WTC11 (cell line): ENCODE measurements around the gene RXRB. TPM values are rescaled to one million over a fixed set of nuclear protein-coding genes. Genes with fewer than 3 reads are reported as not detected.
A peak's percentile ranks its signal among the peaks of the same experiment; 100 is the strongest.

Source experiments
- ATAC-seq: fragments of 200-7000 bp; cut with Tn5 transposase; 2 replicates; pipeline ENCODE4 v1.10.0; 2021; ENCODE audit warnings: mild to moderate bottlenecking, moderate library complexity
- CTCF ChIA-PET: fragments of 300-600 bp; sonication (Branson Sonifier 250); formaldehyde crosslinking; loops from one replicate; lab custom pipeline; 2021; ENCODE audit warnings: antibody characterized with exemption; lab: Charles Lee
- POLR2A ChIA-PET: fragments of 350-600 bp; sonication (Branson Sonifier 250); formaldehyde crosslinking; loops from one replicate; lab custom pipeline; 2021; ENCODE audit warnings: antibody characterized with exemption; lab: Charles Lee
- DNase-seq: peaks from one replicate; pipeline ENCODE4 v3.0.0; 2021; ENCODE audit warnings: low spot score
- H3K27ac Mint-ChIP-seq: 2 replicates; pipeline ENCODE4 v1.8.0; 2021; ENCODE audit warnings: mixed read lengths
- H3K27me3 Mint-ChIP-seq: 2 replicates; pipeline ENCODE4 v1.8.0; 2021; ENCODE audit warnings: low read depth, mild to moderate bottlenecking, moderate library complexity, mixed read lengths
- H3K36me3 Mint-ChIP-seq: 2 replicates; pipeline ENCODE4 v1.8.0; 2021; ENCODE audit warnings: mixed read lengths
- H3K4me1 Mint-ChIP-seq: 2 replicates; pipeline ENCODE4 v1.8.0; 2022; ENCODE audit warnings: mixed read lengths
- H3K4me3 Mint-ChIP-seq: 2 replicates; pipeline ENCODE4 v1.8.0; 2021; ENCODE audit warnings: mild to moderate bottlenecking, moderate library complexity, mixed read lengths
- H3K9me3 Mint-ChIP-seq: 2 replicates; pipeline ENCODE4 v1.8.0; 2021; ENCODE audit warnings: mixed read lengths
- AFF4 ChIP-seq: sonication (generic); formaldehyde crosslinking; IDR thresholded peaks from 2 replicates; pipeline ENCODE4 v1.8.1; 2023; ENCODE audit warnings: mild to moderate bottlenecking, missing genetic modification reagents, borderline replicate concordance
- ATF3 ChIP-seq: sonication (generic); formaldehyde crosslinking; conservative IDR thresholded peaks from 2 replicates; pipeline ENCODE4 v1.8.1; 2022; ENCODE audit warnings: mild to moderate bottlenecking, missing genetic modification reagents
- CREB1 ChIP-seq: sonication (generic); formaldehyde crosslinking; IDR thresholded peaks from 2 replicates; pipeline ENCODE4 v1.8.0; 2023; ENCODE audit warnings: mild to moderate bottlenecking, missing genetic modification reagents
- E2F5 ChIP-seq: sonication (generic); formaldehyde crosslinking; IDR thresholded peaks from 2 replicates; pipeline ENCODE4 v1.8.1; 2022; ENCODE audit warnings: mild to moderate bottlenecking, moderate library complexity, missing genetic modification reagents
- GRHL2 ChIP-seq: fragments of 250-450 bp; sonication (Bioruptor Pico); IDR thresholded peaks from 2 replicates; pipeline ENCODE4 v1.8.0; 2022; ENCODE audit warnings: mild to moderate bottlenecking, moderate library complexity; ENCODE audit not compliant: insufficient replicate concordance, severe bottlenecking
- HMGA2 ChIP-seq: fragments of 250-450 bp; sonication (Bioruptor Pico); IDR thresholded peaks from 2 replicates; pipeline ENCODE4 v1.4.0; 2021; ENCODE audit warnings: mild to moderate bottlenecking, moderate library complexity
- IRF1 ChIP-seq: sonication (generic); formaldehyde crosslinking; IDR thresholded peaks from 2 replicates; pipeline ENCODE4 v1.8.0; 2023; ENCODE audit warnings: missing genetic modification reagents
- JAZF1 ChIP-seq: fragments of 250-450 bp; sonication (Bioruptor Pico); IDR thresholded peaks from 2 replicates; pipeline ENCODE4 v1.9.0; 2021; ENCODE audit warnings: moderate library complexity, mild to moderate bottlenecking, inconsistent platforms
- MXD4 ChIP-seq: fragments of 250-450 bp; sonication (Bioruptor Pico); IDR thresholded peaks from 2 replicates; pipeline ENCODE4 v1.8.0; 2021; ENCODE audit warnings: mild to moderate bottlenecking, moderate library complexity, borderline replicate concordance
- MYBL2 ChIP-seq: sonication (generic); formaldehyde crosslinking; IDR thresholded peaks from 2 replicates; pipeline ENCODE4 v1.8.1; 2023; ENCODE audit warnings: mild to moderate bottlenecking, moderate library complexity, missing genetic modification reagents
- NFATC4 ChIP-seq: fragments of 250-450 bp; sonication (Bioruptor Pico); IDR thresholded peaks from 2 replicates; pipeline ENCODE4 v1.9.0; 2021; ENCODE audit warnings: mild to moderate bottlenecking
- NR2C2 ChIP-seq: sonication (generic); formaldehyde crosslinking; IDR thresholded peaks from 2 replicates; pipeline ENCODE4 v1.8.0; 2022; ENCODE audit warnings: mild to moderate bottlenecking, missing genetic modification reagents
- OVOL2 ChIP-seq: fragments of 250-450 bp; sonication (Bioruptor Pico); IDR thresholded peaks from 2 replicates; pipeline ENCODE4 v1.9.0; 2021; ENCODE audit warnings: mild to moderate bottlenecking, borderline replicate concordance
- TCF7 ChIP-seq: sonication (generic); formaldehyde crosslinking; IDR thresholded peaks from 2 replicates; pipeline ENCODE4 v1.8.0; 2022; ENCODE audit warnings: mild to moderate bottlenecking, low read depth, missing genetic modification reagents, moderate library complexity
- TEAD4 ChIP-seq: sonication (generic); formaldehyde crosslinking; IDR thresholded peaks from 2 replicates; pipeline ENCODE4 v1.8.0; 2022; ENCODE audit warnings: mild to moderate bottlenecking, missing genetic modification reagents
- ZBTB21 ChIP-seq: sonication (generic); formaldehyde crosslinking; IDR thresholded peaks from 2 replicates; pipeline ENCODE4 v1.8.1; 2023; ENCODE audit warnings: mild to moderate bottlenecking, missing genetic modification reagents, borderline replicate concordance
- ZMAT4 ChIP-seq: fragments of 250-450 bp; sonication (Bioruptor Pico); IDR thresholded peaks from 2 replicates; pipeline ENCODE4 v1.9.0; 2021; ENCODE audit warnings: mild to moderate bottlenecking
- ZNF232 ChIP-seq: sonication (generic); formaldehyde crosslinking; IDR thresholded peaks from 2 replicates; pipeline ENCODE4 v1.8.0; 2022; ENCODE audit warnings: mild to moderate bottlenecking, missing genetic modification reagents
- ZNF416 ChIP-seq: fragments of 250-450 bp; sonication (Bioruptor Pico); IDR thresholded peaks from 2 replicates; pipeline ENCODE4 v1.9.0; 2021; ENCODE audit warnings: mild to moderate bottlenecking, inconsistent platforms
- ZSCAN18 ChIP-seq: fragments of 250-450 bp; sonication (Bioruptor Pico); IDR thresholded peaks from 2 replicates; pipeline ENCODE4 v2.1.2; 2022; ENCODE audit warnings: mild to moderate bottlenecking, moderate library complexity
- total RNA-seq: library from RNA; stranded (reverse); gene quantifications from 3 replicates; pipeline ENCODE4 v1.2.3, GENCODE V29; 2021

The RXRB gene
- total RNA-seq, 1 experiment from 2014 or later: 24.5 TPM

- peak overlapping the region; percentile 51 for H3K4me3 Mint-ChIP-seq
- DNase-seq (no peak), ATAC-seq (no peak)
- POLR2A ChIA-PET: interaction anchor here (1.0 to 2.0 kb wide), 2 partner anchors 39 to 232 kb away, joined by 4 to 8 read pairs; no protein-coding TSS in a partner anchor
- peaks cover 51% of the 10 kb centered on the region for H3K4me1 Mint-ChIP-seq
- H3K27me3 Mint-ChIP-seq: peaks cover 28% of the 10 kb centered on the region
- no peaks in the 10 kb centered on the region for H3K9me3 Mint-ChIP-seq
- H3K27ac Mint-ChIP-seq: no peak overlapping the region; the same call in 1 of the 2 replicates
- CTCF ChIA-PET: interaction anchor here (0.6 to 2.4 kb wide), 5 partner anchors 9 to 83 kb away, joined by 3 to 31 read pairs (median 5); no protein-coding TSS in a partner anchor
- TF ChIP-seq GRHL2 (CRISPR knock-in tag) (no peak), NFATC4 (CRISPR knock-in tag) (no peak), IRF1 (CRISPR knock-in tag) (no peak), ZNF416 (CRISPR knock-in tag) (no peak), ATF3 (CRISPR knock-in tag) (no peak), MYBL2 (CRISPR knock-in tag) (no peak), OVOL2 (CRISPR knock-in tag) (no peak), ZSCAN18 (no peak), JAZF1 (CRISPR knock-in tag) (no peak), ZMAT4 (CRISPR knock-in tag) (no peak), AFF4 (CRISPR knock-in tag) (no peak), TEAD4 (CRISPR knock-in tag) (no peak), NR2C2 (no peak), TCF7 (CRISPR knock-in tag) (no peak), ZNF232 (CRISPR knock-in tag) (no peak), E2F5 (CRISPR knock-in tag) (no peak), ZBTB21 (no peak), CREB1 (CRISPR knock-in tag) (no peak), HMGA2 (CRISPR knock-in tag) (no peak), MXD4 (CRISPR knock-in tag) (no peak)
- peaks cover 27% of the 10 kb centered on the region for H3K36me3 Mint-ChIP-seq
Observed at GRCh38 chr6:33204165-33204414, 3.6 kb upstream of the RXRB start.
